DOHH2 (cell line): ENCODE data around the gene SKOR1.

Experiments
- EZH2phosphoT487 ChIP-seq: fragments of 200-600 bp; sonication (generic); IDR thresholded peaks from 2 replicates; pipeline ENCODE4 v1.6.1; 2017; ENCODE audit warnings: borderline replicate concordance, mild to moderate bottlenecking, antibody characterized with exemption, low read length, moderate library complexity, mixed read lengths
- TF ChIP-seq, protein P1 (sequence below): fragments of 200-600 bp; sonication (generic); IDR thresholded peaks from one replicate; pipeline ENCODE4 v1.5.1; 2014; ENCODE audit warnings: antibody characterized with exemption, mild to moderate bottlenecking, low read depth, low read length; ENCODE audit not compliant: poor library complexity, severe bottlenecking

DNA sequence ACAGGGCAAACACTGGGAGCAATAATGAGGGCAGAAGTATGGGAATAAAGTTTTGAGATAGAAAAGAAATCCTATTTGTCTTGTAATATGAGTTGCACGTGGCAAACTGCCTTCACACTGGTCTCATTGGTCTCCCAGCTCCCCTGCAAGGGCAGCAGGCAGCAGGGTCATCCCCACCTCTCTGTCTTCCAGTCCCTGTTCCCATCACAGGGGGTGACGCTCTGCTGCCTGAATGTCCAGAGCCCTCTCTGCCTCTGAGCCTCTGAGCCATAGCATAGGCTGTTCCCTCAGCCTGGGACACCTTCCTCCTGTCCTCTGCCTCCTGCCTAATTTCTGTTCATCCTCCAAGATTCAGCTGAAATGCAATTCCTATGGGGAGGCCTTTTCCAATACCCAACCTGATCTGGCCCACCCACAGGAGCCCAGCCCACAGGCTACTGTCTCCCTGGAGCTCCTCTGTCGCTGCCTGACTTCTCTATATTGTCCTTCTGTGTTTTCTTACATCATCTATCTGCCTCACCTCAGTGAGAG, 12.1 kb upstream of the SKOR1 start:
- TF ChIP-seq, protein P1, sequence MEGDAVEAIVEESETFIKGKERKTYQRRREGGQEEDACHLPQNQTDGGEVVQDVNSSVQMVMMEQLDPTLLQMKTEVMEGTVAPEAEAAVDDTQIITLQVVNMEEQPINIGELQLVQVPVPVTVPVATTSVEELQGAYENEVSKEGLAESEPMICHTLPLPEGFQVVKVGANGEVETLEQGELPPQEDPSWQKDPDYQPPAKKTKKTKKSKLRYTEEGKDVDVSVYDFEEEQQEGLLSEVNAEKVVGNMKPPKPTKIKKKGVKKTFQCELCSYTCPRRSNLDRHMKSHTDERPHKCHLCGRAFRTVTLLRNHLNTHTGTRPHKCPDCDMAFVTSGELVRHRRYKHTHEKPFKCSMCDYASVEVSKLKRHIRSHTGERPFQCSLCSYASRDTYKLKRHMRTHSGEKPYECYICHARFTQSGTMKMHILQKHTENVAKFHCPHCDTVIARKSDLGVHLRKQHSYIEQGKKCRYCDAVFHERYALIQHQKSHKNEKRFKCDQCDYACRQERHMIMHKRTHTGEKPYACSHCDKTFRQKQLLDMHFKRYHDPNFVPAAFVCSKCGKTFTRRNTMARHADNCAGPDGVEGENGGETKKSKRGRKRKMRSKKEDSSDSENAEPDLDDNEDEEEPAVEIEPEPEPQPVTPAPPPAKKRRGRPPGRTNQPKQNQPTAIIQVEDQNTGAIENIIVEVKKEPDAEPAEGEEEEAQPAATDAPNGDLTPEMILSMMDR, result no peak
- no peak for TF ChIP-seq EZH2phosphoT487
